GM12878 (cell line): ENCODE results near the gene TNFAIP8L2. TPM values are rescaled to one million over a fixed set of nuclear protein-coding genes. Genes with fewer than 3 reads are reported as not detected.

Experiments
- ATAC-seq: fragments of 200-7000 bp; cut with Tn5 transposase; 3 replicates; pipeline ENCODE4 v1.9.1; 2020; ENCODE audit warnings: mild to moderate bottlenecking, moderate library complexity
- BruUV-seq: library from RNA; stranded (reverse); fragments of 400-500 nt; replicated peaks from 2 replicates; lab custom pipeline; 2021; lab: Mats Ljungman, UMichigan
- CTCF ChIA-PET: fragments of 300-600 bp; sonication (Branson Sonifier 250); formaldehyde crosslinking; extraction: SDS; loops from one replicate; lab custom pipeline; 2021; ENCODE audit warnings: inconsistent platforms; lab: Yijun Ruan, JAX
- POLR2A ChIA-PET: fragments of 350-600 bp; formaldehyde crosslinking; extraction: SDS; loops from one replicate; lab custom pipeline; 2021; ENCODE audit warnings: inconsistent platforms; lab: Charles Lee
- RAD21 ChIA-PET: fragments of 300-600 bp; sonication (Branson Sonifier 250); formaldehyde crosslinking; loops from one replicate; lab custom pipeline; 2023; ENCODE audit warnings: antibody characterized with exemption; ENCODE audit not compliant: unreplicated experiment; lab: Charles Lee
- SMC1A ChIA-PET: fragments of 300-600 bp; sonication (Branson Sonifier 250); formaldehyde crosslinking; loops from one replicate; lab custom pipeline; 2023; ENCODE audit not compliant: unreplicated experiment, uncharacterized antibody; lab: Charles Lee
- DNase-seq: peaks from one replicate; pipeline ENCODE4 v3.0.0-alpha.2; 2011; ENCODE audit warnings: low read depth, low spot score
- FAIRE-seq: peaks from 3 replicates; lab custom pipeline; 2011; peaks lifted over from hg19 to GRCh38; lab: Jason Lieb, UNC
- H2AFZ ChIP-seq: 2 replicates; pipeline ENCODE4 v1.6.0; 2011; ENCODE audit warnings: low read depth, low read length, control low read depth; ENCODE audit not compliant: control insufficient read depth
- H3K27ac ChIP-seq: 2 replicates; pipeline ENCODE4 v1.5.1; 2011; ENCODE audit warnings: control low read depth; ENCODE audit not compliant: control insufficient read depth, insufficient read depth
- H3K27me3 ChIP-seq, 2 experiments: replicated peaks in 1 of 2; 2 replicates each; pipeline versions ENCODE4 v1.6.0 to v1.6.1; 2011; ENCODE audit warnings: low read length in 1 of 2; ENCODE audit not compliant: control insufficient read depth in 2 of 2, insufficient read depth in 2 of 2
- H3K36me3 ChIP-seq, 2 experiments: 2 replicates each; pipeline ENCODE4 v1.5.1; 2011; ENCODE audit warnings: low read length in 1 of 2; ENCODE audit not compliant: control insufficient read depth in 2 of 2, insufficient read depth in 2 of 2
- H3K4me1 ChIP-seq: 2 replicates; pipeline ENCODE4 v1.6.1; 2011; ENCODE audit warnings: mild to moderate bottlenecking, low read length, moderate library complexity, mixed read lengths; ENCODE audit not compliant: control insufficient read depth, insufficient read depth
- H3K4me2 ChIP-seq: 2 replicates; pipeline ENCODE4 v1.6.0; 2011; ENCODE audit warnings: control low read depth; ENCODE audit not compliant: control insufficient read depth, insufficient read depth
- H3K4me3 ChIP-seq: fragments of 200-600 bp; sonication (generic); 2 replicates; pipeline ENCODE4 v1.5.1; 2016
- H3K79me2 ChIP-seq: 2 replicates; pipeline ENCODE4 v1.6.0; 2011; ENCODE audit warnings: low read length; ENCODE audit not compliant: control insufficient read depth, insufficient read depth
- H3K9ac ChIP-seq: 2 replicates; pipeline ENCODE4 v1.8.0; 2011; ENCODE audit warnings: low read length, control low read depth, mixed read lengths; ENCODE audit not compliant: control insufficient read depth, insufficient read depth
- H3K9me3 ChIP-seq: replicated peaks from 3 replicates; pipeline ENCODE4 v1.5.1; 2011; ENCODE audit warnings: mild to moderate bottlenecking, low read length; ENCODE audit not compliant: control insufficient read depth, insufficient read depth
- H4K20me1 ChIP-seq: 2 replicates; pipeline ENCODE4 v1.6.0; 2011; ENCODE audit not compliant: control insufficient read depth, insufficient read depth
- ESRRA ChIP-seq: IDR thresholded peaks from 2 replicates; pipeline ENCODE4 v1.6.1; 2012; ENCODE audit warnings: mild to moderate bottlenecking, low read length, improper control_type of control experiment
- FOXM1 ChIP-seq: IDR thresholded peaks from 2 replicates; pipeline ENCODE4 v1.6.1; 2012; ENCODE audit warnings: low read depth, mild to moderate bottlenecking, inconsistent platforms, low read length, moderate library complexity
- GATAD2B ChIP-seq: fragments of 450-650 bp; conservative IDR thresholded peaks from 2 replicates; pipeline ENCODE4 v1.6.1; 2017; ENCODE audit warnings: low read depth, mild to moderate bottlenecking, moderate library complexity
- JUNB ChIP-seq: IDR thresholded peaks from 2 replicates; pipeline ENCODE4 v1.6.1; 2016; ENCODE audit warnings: antibody characterized with exemption, mild to moderate bottlenecking
- MEF2A ChIP-seq: IDR thresholded peaks from 2 replicates; pipeline ENCODE4 v1.6.1; 2011; ENCODE audit warnings: low read depth, mild to moderate bottlenecking, low read length, moderate library complexity; ENCODE audit not compliant: insufficient read depth
- MTA3 ChIP-seq: IDR thresholded peaks from 2 replicates; pipeline ENCODE4 v1.6.1; 2012; ENCODE audit warnings: low read length, inconsistent platforms, borderline replicate concordance
- NFIC ChIP-seq: IDR thresholded peaks from 2 replicates; pipeline ENCODE4 v1.6.1; 2012; ENCODE audit warnings: low read depth, mild to moderate bottlenecking, inconsistent platforms, low read length, moderate library complexity
- NRF1 ChIP-seq: conservative IDR thresholded peaks from 2 replicates; pipeline ENCODE4 v1.6.1; 2011; ENCODE audit warnings: mild to moderate bottlenecking, low read depth, low read length, improper control_type of control experiment
- PML ChIP-seq: IDR thresholded peaks from 2 replicates; pipeline ENCODE4 v1.6.1; 2012; ENCODE audit warnings: low read length, inconsistent platforms
- POLR2AphosphoS2 ChIP-seq: IDR thresholded peaks from 2 replicates; pipeline ENCODE4 v1.6.1; 2011; ENCODE audit warnings: low read depth, mild to moderate bottlenecking, low read length, improper control_type of control experiment, moderate library complexity
- RAD21 ChIP-seq: IDR thresholded peaks from 2 replicates; pipeline ENCODE4 v1.6.1; 2011; ENCODE audit warnings: mild to moderate bottlenecking, low read depth, low read length, moderate library complexity; ENCODE audit not compliant: insufficient read depth
- SRF ChIP-seq, 2 experiments: IDR thresholded peaks; 2 replicates each; pipeline ENCODE4 v1.6.1; 2011; ENCODE audit warnings: low read depth in 2 of 2, low read length in 2 of 2, mild to moderate bottlenecking in 1 of 2, moderate library complexity in 1 of 2
- WGBS: methylation state at CpG from one replicate; pipeline ENCODE4 v1.1.6; 2016; ENCODE audit warnings: low lambda C conversion rate; ENCODE audit not compliant: insufficient replicate concordance, insufficient coverage; ENCODE audit errors: missing lambda C conversion rate; 5-methylcytosine and 5-hydroxymethylcytosine counted together
- in situ Hi-C: fragments of 300-500 bp; cut with MboI; formaldehyde crosslinking; loops from 9 replicates; pipeline ENCODE4 v1.14.3; 2018; ENCODE audit warnings: mixed read lengths
- intact Hi-C: fragments of 100-400 bp; cut with micrococcal nuclease; formaldehyde crosslinking; loops from one replicate; pipeline ENCODE4 v1.14.2; 2022; ENCODE audit not compliant: unreplicated experiment
- polyA plus RNA-seq, 11 experiments: library from polyadenylated mRNA; depleted of rRNA in 4 of 11; unstranded in 6 of 11; stranded (reverse) in 5 of 11; fragments of >200 nt; fragmentation: Nextera tagmentation in 4 of 11; fragmentation: Illumina TruSeq in 1 of 11; extraction: Ambion mirVana in 4 of 11; extraction: Trizol in 1 of 11; gene quantifications; 1 replicate in 1 of 11; 2 replicates in 10 of 11; pipeline versions ENCODE4 v1.2.1 to v1.2.3, GENCODE V29; 2011 to 2016; ENCODE audit warnings: inconsistent platforms in 2 of 11, missing spikeins in 2 of 11, low read depth in 1 of 11
- total RNA-seq, 4 experiments: library from RNA; depleted of rRNA in 3 of 4; stranded (reverse); fragments of >200 nt in 3 of 4; fragmentation: Illumina TruSeq in 1 of 4; extraction: Trizol in 1 of 4; gene quantifications; 2 replicates each; pipeline versions ENCODE4 v1.2.1 to v1.2.3, GENCODE V29; 2013 to 2021
- TF ChIP-seq, protein P1 (sequence below): IDR thresholded peaks from 2 replicates; pipeline ENCODE4 v1.6.1; 2011; ENCODE audit warnings: mild to moderate bottlenecking, low read depth, low read length, moderate library complexity; ENCODE audit not compliant: insufficient replicate concordance
- TF ChIP-seq, protein P2 (sequence below): fragments of 450-650 bp; IDR thresholded peaks from 2 replicates; pipeline ENCODE4 v1.6.1; 2017; ENCODE audit warnings: borderline replicate concordance
- TF ChIP-seq, protein P3 (sequence below): fragments of 450-650 bp; formaldehyde crosslinking; IDR thresholded peaks from 2 replicates; pipeline ENCODE4 v1.4.0; 2020; ENCODE audit warnings: mild to moderate bottlenecking, moderate library complexity
- TF ChIP-seq, protein P4 (sequence below): fragments of 450-650 bp; IDR thresholded peaks from 2 replicates; pipeline ENCODE4 v1.6.1; 2014; ENCODE audit warnings: mild to moderate bottlenecking

The TNFAIP8L2 gene
- total and polyA plus RNA-seq, 10 of the 15 experiments (the other 5 are each of a cell fraction or from before 2014, with no cell fraction given): 5.4 to 26.3 (median 14.2) TPM

DNA sequence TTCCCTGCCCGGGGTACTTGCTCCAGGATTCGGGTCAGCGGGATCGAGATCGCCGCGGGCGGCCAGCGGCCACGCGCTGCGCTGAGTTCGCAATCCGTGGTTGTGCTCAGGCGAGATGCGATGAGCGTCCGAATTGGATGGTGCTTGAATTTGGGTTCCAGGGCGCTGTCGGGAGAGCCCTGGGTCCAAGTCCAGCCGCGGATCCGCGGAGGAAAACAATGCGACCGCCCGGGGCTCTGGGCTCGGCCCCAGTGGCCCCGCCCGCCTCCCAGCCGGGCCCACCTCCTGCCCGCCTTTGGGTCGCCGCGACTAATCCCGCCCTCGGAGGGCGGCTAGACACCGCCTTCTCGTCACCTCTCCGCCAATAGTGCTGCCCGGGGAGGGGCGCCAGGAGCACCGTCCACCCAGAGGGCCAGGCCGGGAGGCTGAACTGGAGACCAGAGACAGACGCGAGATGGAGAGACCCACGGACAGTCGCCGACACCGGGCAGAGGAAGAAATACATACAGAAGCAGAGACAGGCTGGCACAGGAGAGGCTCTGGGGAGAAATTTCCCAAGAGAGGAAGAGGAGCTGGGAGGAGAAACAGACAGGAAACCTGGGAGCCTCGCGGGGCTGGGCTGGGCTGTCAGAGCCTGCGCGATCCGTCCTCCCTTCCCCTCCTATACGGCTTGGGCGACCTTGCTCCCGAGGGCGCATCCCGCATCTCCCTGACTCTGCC lies 9.9 kb upstream of the TNFAIP8L2 start, which contains the start of gene SEMA6C:
Gene SEMA6C (minus strand): TSS at position 220 of the 720 bp plus-strand sequence. CDS start 4,010 bp downstream, outside the sequence.
- in situ Hi-C loops (no loop called here), intact Hi-C loops (no loop called here)
- Histone ChIP-seq H3K9me3 (no peaks in the 10 kb centered on the region), H2AFZ (peak within 1 kb of the TSS; percentile 94), H3K79me2 (no peaks in the 10 kb centered on the region), H3K9ac (peak within 1 kb of the TSS; percentile 54; the same call in 1 of the 2 replicates), H3K4me3 (peak within 1 kb of the TSS; percentile 83), H3K36me3 (no peaks in the 10 kb centered on the region), H3K27ac (no peak within 1 kb of the TSS), H4K20me1 (no peaks in the 10 kb centered on the region; the same call in 1 of the 2 replicates), H3K27me3 (peaks cover 0 to 8% of the 10 kb centered on the region in 2 experiments), H3K4me2 (peak within 1 kb of the TSS; percentile 99), H3K4me1 (no peaks in the 10 kb centered on the region; the same call in 1 of the 2 replicates)
- 2% methylated on average over 38 of the region's 61 CpGs for WGBS
- ChIA-PET SMC1A (no interaction called here), POLR2A (no interaction called here), CTCF (interaction anchor here (0.6 to 1.2 kb wide), 3 partner anchors 9 to 528 kb away, joined by 3 to 5 read pairs (median 3); no protein-coding TSS in a partner anchor), RAD21 (interaction anchor here (1.4 kb wide), 1 partner anchor 10 kb away, joined by 8 read pairs; the partner anchor contains the start of gene TNFAIP8L2)
- FAIRE-seq (peak; percentile 7), DNase-seq (peak; percentile 48), ATAC-seq (peak; percentile 100)
- BruUV-seq: no TSS peak
- no peak for TF ChIP-seq NRF1
- TF ChIP-seq, protein P1, sequence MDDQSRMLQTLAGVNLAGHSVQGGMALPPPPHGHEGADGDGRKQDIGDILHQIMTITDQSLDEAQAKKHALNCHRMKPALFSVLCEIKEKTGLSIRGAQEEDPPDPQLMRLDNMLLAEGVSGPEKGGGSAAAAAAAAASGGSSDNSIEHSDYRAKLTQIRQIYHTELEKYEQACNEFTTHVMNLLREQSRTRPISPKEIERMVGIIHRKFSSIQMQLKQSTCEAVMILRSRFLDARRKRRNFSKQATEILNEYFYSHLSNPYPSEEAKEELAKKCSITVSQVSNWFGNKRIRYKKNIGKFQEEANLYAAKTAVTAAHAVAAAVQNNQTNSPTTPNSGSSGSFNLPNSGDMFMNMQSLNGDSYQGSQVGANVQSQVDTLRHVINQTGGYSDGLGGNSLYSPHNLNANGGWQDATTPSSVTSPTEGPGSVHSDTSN: peak; percentile 2
- no peak for TF ChIP-seq FOXM1
- TF ChIP-seq SRF (IDR thresholded peaks at IDR 0.05; ENCODE audit: low read depth in 2 of 2, low read length in 2 of 2): no peak
- TF ChIP-seq, protein P2, sequence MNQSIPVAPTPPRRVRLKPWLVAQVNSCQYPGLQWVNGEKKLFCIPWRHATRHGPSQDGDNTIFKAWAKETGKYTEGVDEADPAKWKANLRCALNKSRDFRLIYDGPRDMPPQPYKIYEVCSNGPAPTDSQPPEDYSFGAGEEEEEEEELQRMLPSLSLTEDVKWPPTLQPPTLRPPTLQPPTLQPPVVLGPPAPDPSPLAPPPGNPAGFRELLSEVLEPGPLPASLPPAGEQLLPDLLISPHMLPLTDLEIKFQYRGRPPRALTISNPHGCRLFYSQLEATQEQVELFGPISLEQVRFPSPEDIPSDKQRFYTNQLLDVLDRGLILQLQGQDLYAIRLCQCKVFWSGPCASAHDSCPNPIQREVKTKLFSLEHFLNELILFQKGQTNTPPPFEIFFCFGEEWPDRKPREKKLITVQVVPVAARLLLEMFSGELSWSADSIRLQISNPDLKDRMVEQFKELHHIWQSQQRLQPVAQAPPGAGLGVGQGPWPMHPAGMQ: no peak
- TF ChIP-seq, protein P3, sequence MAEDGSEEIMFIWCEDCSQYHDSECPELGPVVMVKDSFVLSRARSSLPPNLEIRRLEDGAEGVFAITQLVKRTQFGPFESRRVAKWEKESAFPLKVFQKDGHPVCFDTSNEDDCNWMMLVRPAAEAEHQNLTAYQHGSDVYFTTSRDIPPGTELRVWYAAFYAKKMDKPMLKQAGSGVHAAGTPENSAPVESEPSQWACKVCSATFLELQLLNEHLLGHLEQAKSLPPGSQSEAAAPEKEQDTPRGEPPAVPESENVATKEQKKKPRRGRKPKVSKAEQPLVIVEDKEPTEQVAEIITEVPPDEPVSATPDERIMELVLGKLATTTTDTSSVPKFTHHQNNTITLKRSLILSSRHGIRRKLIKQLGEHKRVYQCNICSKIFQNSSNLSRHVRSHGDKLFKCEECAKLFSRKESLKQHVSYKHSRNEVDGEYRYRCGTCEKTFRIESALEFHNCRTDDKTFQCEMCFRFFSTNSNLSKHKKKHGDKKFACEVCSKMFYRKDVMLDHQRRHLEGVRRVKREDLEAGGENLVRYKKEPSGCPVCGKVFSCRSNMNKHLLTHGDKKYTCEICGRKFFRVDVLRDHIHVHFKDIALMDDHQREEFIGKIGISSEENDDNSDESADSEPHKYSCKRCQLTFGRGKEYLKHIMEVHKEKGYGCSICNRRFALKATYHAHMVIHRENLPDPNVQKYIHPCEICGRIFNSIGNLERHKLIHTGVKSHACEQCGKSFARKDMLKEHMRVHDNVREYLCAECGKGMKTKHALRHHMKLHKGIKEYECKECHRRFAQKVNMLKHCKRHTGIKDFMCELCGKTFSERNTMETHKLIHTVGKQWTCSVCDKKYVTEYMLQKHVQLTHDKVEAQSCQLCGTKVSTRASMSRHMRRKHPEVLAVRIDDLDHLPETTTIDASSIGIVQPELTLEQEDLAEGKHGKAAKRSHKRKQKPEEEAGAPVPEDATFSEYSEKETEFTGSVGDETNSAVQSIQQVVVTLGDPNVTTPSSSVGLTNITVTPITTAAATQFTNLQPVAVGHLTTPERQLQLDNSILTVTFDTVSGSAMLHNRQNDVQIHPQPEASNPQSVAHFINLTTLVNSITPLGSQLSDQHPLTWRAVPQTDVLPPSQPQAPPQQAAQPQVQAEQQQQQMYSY (CRISPR knock-in tag): no peak
- TF ChIP-seq JUNB: no peak
- no peak for TF ChIP-seq RAD21
- no peak for TF ChIP-seq NFIC
- TF ChIP-seq, protein P4, sequence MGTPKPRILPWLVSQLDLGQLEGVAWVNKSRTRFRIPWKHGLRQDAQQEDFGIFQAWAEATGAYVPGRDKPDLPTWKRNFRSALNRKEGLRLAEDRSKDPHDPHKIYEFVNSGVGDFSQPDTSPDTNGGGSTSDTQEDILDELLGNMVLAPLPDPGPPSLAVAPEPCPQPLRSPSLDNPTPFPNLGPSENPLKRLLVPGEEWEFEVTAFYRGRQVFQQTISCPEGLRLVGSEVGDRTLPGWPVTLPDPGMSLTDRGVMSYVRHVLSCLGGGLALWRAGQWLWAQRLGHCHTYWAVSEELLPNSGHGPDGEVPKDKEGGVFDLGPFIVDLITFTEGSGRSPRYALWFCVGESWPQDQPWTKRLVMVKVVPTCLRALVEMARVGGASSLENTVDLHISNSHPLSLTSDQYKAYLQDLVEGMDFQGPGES: peak; percentile 23; the same call in 1 of the 2 replicates
- 0 out of 2 replicates have a peak, but pooled peaks have one; percentile 14 for TF ChIP-seq GATAD2B
- TF ChIP-seq PML: no peak
- no peak for TF ChIP-seq MTA3
- TF ChIP-seq ESRRA: no peak
- TF ChIP-seq MEF2A: no peak
- no peak for TF ChIP-seq POLR2AphosphoS2
